LNCAP (cell line): Measurements from ENCODE around the gene SNN.

ENCODE experiments used
- TF ChIP-seq, protein P1 (sequence below): fragments of 450-650 bp; IDR thresholded peaks from 2 replicates; pipeline ENCODE4 v1.5.1; 2017; ENCODE audit warnings: mild to moderate bottlenecking

Gene SNN

GRCh38 chr16:11624636-11625607 lies 43.3 kb upstream of the SNN start:
- TF ChIP-seq, protein P1, sequence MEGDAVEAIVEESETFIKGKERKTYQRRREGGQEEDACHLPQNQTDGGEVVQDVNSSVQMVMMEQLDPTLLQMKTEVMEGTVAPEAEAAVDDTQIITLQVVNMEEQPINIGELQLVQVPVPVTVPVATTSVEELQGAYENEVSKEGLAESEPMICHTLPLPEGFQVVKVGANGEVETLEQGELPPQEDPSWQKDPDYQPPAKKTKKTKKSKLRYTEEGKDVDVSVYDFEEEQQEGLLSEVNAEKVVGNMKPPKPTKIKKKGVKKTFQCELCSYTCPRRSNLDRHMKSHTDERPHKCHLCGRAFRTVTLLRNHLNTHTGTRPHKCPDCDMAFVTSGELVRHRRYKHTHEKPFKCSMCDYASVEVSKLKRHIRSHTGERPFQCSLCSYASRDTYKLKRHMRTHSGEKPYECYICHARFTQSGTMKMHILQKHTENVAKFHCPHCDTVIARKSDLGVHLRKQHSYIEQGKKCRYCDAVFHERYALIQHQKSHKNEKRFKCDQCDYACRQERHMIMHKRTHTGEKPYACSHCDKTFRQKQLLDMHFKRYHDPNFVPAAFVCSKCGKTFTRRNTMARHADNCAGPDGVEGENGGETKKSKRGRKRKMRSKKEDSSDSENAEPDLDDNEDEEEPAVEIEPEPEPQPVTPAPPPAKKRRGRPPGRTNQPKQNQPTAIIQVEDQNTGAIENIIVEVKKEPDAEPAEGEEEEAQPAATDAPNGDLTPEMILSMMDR: no peak

GRCh38 chr16:11625769-11626168 lies 42.5 kb upstream of the SNN start:
- TF ChIP-seq, protein P1: no peak

GRCh38 chr16:11626657-11627291 lies 41.5 kb upstream of the SNN start:
- TF ChIP-seq, protein P1: no peak

GRCh38 chr16:11627292-11627663 lies 41.0 kb upstream of the SNN start:
- TF ChIP-seq, protein P1: no peak

DNA sequence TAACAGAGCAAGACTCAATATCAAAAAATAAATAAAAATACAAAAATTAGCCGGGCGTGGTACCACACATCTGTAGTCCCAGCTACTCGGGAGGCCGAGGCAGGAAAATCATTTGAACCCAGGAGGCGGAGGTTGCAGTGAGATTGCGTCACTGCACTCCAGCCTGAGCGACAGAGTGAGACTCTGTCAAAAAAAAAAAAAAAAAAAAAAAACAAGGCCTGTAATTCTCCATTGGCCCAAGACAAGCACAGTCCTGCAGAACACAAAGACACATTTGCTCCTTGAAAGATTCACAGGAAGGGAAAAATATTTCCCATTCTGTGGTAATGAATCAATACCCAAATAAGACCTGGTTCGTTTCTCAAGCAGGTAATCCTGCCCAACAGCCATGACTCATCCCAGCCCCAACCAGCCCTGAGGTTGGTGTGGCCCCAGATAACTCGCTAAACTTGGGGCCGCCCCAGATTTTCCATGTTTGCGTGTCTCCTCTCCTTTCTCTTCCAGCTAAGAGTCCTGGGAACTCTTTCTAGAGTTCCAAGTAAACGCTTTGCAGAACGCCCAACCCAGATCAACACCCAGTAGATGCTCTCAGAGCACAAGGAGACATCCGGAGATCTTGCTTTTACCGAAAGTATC lies 40.3 kb upstream of the SNN start:
- TF ChIP-seq, protein P1: no peak

GRCh38 chr16:11629071-11630030 lies 38.9 kb upstream of the SNN start:
- TF ChIP-seq, protein P1: no peak
